NCI-H510A (cell line): ENCODE results near the gene COL6A2.

Experiments used
- DNase-seq: peaks from one replicate; lab custom pipeline; 2025; lab: John Stamatoyannopoulos, UW

Gene COL6A2

DNA sequence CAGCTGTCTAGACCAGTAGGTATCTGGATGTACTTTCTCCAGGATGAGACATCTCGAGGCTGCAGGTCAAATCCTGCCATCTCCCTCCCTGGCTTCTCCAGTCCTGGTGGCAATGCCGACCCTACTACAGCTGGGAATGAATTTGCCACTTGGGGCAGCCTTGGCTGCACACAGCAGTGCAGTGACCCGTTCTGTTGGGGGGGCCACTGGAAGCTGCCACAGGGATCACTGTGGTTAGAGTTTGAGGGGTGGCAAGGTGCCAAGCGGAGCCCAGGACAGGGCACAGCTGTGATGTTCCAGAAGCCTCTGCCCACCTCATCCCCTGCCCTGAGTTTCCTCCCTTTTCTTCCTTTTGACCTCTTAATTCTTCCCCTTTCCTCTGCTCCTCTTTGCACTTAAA lies 17.1 kb downstream of the COL6A2 start:
- DNase-seq, result no peak

- no peak for DNase-seq
Observed at GRCh38 chr21:46115441-46116188, 17.7 kb downstream of the COL6A2 start.

DNA sequence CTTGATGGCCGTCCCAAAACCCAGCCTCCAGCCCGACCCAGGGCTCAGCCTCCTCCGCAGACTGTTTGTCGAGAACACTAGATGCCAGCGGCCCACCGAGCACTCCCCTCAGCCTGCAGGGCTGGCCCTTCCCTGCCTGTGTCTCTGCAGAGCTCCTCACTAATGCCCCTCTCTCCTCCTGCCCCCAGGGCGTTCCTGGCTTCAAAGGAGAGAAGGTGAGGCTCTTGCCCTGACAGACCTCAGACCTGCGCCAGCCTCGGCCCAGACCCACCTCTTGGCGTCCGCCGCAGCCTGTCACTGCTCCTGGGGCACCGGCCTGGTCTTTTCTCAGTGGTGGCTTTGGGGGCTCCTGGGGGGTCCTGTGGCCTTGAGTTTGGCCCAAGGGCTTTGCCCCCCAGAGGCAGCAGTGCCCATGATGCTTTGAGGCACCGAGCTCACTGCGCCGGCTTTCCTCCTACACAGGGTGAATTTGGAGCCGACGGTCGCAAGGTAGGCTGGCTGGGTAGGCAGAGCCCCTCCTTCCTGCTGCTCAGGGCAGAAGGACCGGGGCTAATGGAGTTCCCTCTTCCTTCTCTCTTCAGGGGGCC lies 18.4 kb downstream of the COL6A2 start:
- DNase-seq, result no peak

GRCh38 chr21:46116776-46117585 lies 19.1 kb downstream of the COL6A2 start:
- DNase-seq, result no peak

DNA sequence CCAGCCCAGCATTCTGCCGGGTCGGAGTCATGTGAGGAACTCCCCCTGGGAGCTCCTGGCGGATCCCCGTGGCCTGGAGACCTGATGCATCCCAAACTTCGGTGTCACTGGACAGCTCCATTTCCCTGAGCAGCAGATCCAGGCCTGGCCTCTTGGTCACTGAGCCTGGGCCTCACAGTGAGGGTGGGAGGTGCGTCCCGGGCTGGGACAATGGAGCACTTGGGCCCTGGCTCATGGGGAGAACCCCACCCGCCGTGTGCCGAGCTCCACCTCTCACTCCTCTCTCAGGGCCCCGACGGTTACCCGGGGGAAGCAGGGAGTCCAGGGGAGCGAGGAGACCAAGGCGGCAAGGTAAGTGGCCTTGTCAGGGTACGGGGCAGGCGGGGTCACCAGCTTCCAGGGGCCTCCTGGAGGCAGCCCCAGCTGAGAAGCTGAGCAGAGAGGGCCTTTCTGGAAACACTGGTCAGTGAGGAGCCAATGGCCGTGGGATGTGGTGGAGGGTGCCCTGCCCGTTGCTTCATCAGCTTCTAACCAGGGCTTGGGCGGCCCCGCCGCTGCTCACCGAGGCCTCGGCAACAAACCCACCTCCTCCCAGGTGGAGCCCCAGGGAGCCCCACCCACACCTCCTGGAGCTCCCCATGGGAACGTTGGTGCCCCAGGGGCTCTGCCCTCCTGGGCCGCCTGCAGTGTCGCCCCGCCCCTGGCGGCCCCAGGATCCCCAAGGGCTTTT lies 19.8 kb downstream of the COL6A2 start:
- DNase-seq, result no peak

DNA sequence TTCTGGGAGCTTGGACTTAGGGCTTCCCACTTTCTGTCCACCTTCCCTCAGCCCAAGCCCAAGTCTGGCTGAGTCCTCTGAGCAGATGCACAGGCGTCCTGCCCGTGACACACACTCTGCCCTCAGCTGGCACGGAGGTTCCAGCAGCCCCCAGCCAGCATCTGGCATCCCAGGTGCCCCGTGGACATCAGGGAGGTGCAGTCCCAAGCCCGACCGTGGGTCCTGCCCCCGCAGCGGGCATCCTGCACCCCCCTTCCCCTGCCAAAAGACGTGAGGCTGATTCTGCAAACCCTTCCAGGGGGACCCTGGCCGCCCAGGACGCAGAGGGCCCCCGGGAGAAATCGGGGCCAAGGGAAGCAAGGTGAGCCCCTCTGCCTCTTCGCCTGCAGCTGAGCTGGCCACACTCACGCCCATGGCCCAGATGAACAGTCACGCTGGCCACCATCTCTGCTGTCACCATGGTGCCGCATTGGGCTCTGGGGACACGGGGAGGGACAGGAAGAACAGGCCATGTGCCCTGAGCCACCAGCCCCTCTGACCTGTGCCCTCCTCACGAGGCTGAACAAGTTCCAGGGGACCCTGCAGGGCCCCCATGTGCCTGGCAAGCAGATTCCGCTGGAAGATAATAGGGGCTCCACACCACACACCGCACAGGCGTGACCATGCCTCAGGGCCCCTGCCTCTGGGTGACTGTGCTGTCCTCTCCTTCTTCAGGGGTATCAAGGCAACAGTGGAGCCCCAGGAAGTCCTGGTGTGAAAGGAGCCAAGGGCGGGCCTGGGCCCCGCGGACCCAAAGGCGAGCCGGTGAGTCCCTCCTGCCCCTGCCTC lies 20.6 kb downstream of the COL6A2 start:
- DNase-seq, result no peak

- no peak for DNase-seq
Observed at GRCh38 chr21:46119144-46119636, 21.3 kb downstream of the COL6A2 start.

- no peak for DNase-seq
Observed at GRCh38 chr21:46119637-46120271, 21.8 kb downstream of the COL6A2 start.

GRCh38 chr21:46120301-46121285 lies 22.7 kb downstream of the COL6A2 start:
- DNase-seq, result no peak

GRCh38 chr21:46121286-46122221 lies 23.6 kb downstream of the COL6A2 start:
- DNase-seq, result no peak

GRCh38 chr21:46122237-46122671 lies 24.3 kb downstream of the COL6A2 start:
- no peak for DNase-seq

DNA sequence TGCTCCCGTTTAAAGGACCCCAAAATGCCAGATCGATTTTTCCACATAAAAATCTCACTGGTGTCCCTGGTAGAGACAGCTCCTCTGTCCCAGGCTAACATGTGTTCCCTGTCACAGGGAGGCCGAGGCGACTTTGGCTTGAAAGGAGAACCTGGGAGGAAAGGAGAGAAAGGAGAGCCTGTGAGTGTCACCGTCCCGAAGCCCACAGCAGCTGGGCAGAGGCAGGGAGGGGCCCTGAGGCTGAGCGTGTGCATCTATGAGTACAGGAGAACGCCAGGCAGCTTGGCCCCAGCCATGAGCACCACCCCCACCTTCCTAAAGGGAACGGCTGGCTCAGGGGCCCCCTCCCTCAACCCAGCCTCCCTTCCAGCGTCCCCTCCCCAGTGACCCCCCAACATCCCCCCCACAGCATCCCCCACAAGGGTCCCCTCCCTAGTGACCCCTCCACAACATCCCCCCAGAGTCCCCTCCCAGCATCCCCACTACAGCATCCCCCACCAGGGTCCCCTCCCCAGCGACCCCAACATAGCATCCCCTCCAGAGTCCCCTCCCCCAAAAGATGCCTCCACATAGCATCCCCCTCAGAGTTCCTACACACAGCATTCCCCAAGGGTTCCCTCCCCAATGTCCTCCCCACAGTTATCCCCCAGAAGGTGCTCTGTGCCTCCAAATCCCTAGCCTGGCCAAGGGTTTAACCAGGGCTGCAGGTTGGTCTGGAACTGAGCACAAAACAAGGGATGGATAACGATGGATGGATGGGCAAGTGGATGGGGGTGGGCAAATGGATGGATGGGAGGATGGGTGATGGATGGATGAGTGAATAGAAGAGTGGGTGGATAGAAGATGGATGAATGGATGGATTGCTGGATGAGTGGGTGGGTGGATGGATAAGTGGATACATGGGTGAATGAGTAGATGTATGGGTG lies 25.1 kb downstream of the COL6A2 start:
- DNase-seq, result no peak

- no peak for DNase-seq
Observed at GRCh38 chr21:46124083-46124925, 26.4 kb downstream of the COL6A2 start.

GRCh38 chr21:46124926-46125845 lies 27.3 kb downstream of the COL6A2 start:
- DNase-seq, result no peak

GRCh38 chr21:46125846-46126301 lies 28.0 kb downstream of the COL6A2 start:
- DNase-seq, result no peak
